SK-N-SH (cell line): ENCODE data around the gene PSME1. TPM values are rescaled to one million over a fixed set of nuclear protein-coding genes. Genes with fewer than 3 reads are reported as not detected.

Experiments used
- CTCF ChIA-PET: fragments of 300-600, 350-600 bp; formaldehyde crosslinking; extraction: SDS; loops from one replicate; lab custom pipeline; 2021; lab: Yijun Ruan, JAX
- POLR2A ChIA-PET: fragments of 350-600 bp; sonication (Branson Sonifier 250); formaldehyde crosslinking; extraction: SDS; loops from one replicate; lab custom pipeline; 2020; ENCODE audit warnings: antibody characterized with exemption, inconsistent platforms; lab: Yijun Ruan, JAX
- DNase-seq: peaks from one replicate; pipeline ENCODE4 v3.0.0; 2012
- H2AFZ ChIP-seq: fragments of 200-600 bp; sonication (generic); 2 replicates; pipeline ENCODE4 v1.8.1; 2016; ENCODE audit warnings: antibody characterized with exemption, mild to moderate bottlenecking, low read depth
- H3F3A ChIP-seq: fragments of 200-600 bp; sonication (generic); replicated peaks from 2 replicates; pipeline ENCODE3; 2016; ENCODE audit warnings: antibody characterized with exemption, mild to moderate bottlenecking; ENCODE audit not compliant: insufficient read depth
- H3K27ac ChIP-seq, 2 experiments: fragments of 200-500 bp in 1 of 2; fragments of 200-600 bp in 1 of 2; sonication (Bioruptor generic) in 1 of 2; sonication (generic), shearing (Covaris generic) in 1 of 2; 2 replicates each; pipeline versions ENCODE4 v1.5.1 to v1.6.1; 2014 to 2016; ENCODE audit warnings: low read depth in 2 of 2, inconsistent platforms in 1 of 2, low read length in 1 of 2, mild to moderate bottlenecking in 1 of 2, mixed read lengths in 1 of 2
- H3K27me3 ChIP-seq: fragments of 200-600 bp; sonication (generic), shearing (Covaris generic); 2 replicates; pipeline ENCODE4 v1.6.1; 2016; ENCODE audit warnings: mixed run types; ENCODE audit not compliant: insufficient read depth
- H3K36me3 ChIP-seq, 2 experiments: fragments of 200-500 bp in 1 of 2; fragments of 200-600 bp in 1 of 2; sonication (Bioruptor generic) in 1 of 2; sonication (generic) in 1 of 2; replicated peaks in 1 of 2; 2 replicates each; pipeline versions ENCODE3 to v1.5.1; 2014 to 2016; ENCODE audit warnings: low read length in 1 of 2, mild to moderate bottlenecking in 1 of 2; ENCODE audit not compliant: insufficient read depth in 2 of 2, control insufficient read depth in 1 of 2
- H3K4me1 ChIP-seq, 2 experiments: fragments of 200-500 bp in 1 of 2; fragments of 200-600 bp in 1 of 2; sonication (Bioruptor generic) in 1 of 2; sonication (generic), shearing (Covaris generic) in 1 of 2; 2 replicates each; pipeline versions ENCODE4 v1.5.1 to v1.6.1; 2014 to 2016; ENCODE audit warnings: low read depth in 1 of 2, low read length in 1 of 2, mixed run types in 1 of 2; ENCODE audit not compliant: insufficient read depth in 2 of 2, control insufficient read depth in 1 of 2
- H3K4me2 ChIP-seq: fragments of 200-600 bp; sonication (generic), shearing (Covaris generic); 2 replicates; pipeline ENCODE4 v1.6.1; 2017; ENCODE audit warnings: mixed run types
- H3K4me3 ChIP-seq, 2 experiments: fragments of 200-500 bp in 1 of 2; fragments of 200-600 bp in 1 of 2; sonication (Bioruptor generic) in 1 of 2; sonication (generic), shearing (Covaris generic) in 1 of 2; 2 replicates each; pipeline versions ENCODE4 v1.5.1 to v1.8.1; 2014 to 2016; ENCODE audit warnings: low read depth in 2 of 2, inconsistent platforms in 1 of 2, low read length in 1 of 2, mild to moderate bottlenecking in 1 of 2, mixed read lengths in 1 of 2, moderate library complexity in 1 of 2
- H3K79me2 ChIP-seq: fragments of 200-600 bp; sonication (generic); 2 replicates; pipeline ENCODE4 v1.8.1; 2017; ENCODE audit warnings: mild to moderate bottlenecking; ENCODE audit not compliant: insufficient read depth
- H3K9ac ChIP-seq: fragments of 200-600 bp; sonication (generic); 2 replicates; pipeline ENCODE4 v1.6.1; 2017; ENCODE audit warnings: mixed run types
- H3K9me2 ChIP-seq: fragments of 200-600 bp; sonication (generic); 2 replicates; pipeline ENCODE4 v1.6.1; 2017; ENCODE audit warnings: mixed run types
- H3K9me3 ChIP-seq: fragments of 200-600 bp; sonication (generic); 2 replicates; pipeline ENCODE4 v1.6.1; 2017; ENCODE audit warnings: mixed run types, mild to moderate bottlenecking, moderate library complexity
- H4K20me1 ChIP-seq: fragments of 200-600 bp; sonication (generic); 2 replicates; pipeline ENCODE4 v1.6.1; 2017; ENCODE audit warnings: mild to moderate bottlenecking, mixed run types; ENCODE audit not compliant: insufficient read depth
- CHD2 ChIP-seq: fragments of 150-350 bp; IDR thresholded peaks from 2 replicates; pipeline ENCODE4 v1.6.1; 2018; ENCODE audit warnings: low read length; ENCODE audit not compliant: partially characterized antibody
- CTCF ChIP-seq: fragments of 200-600 bp; sonication (generic); IDR thresholded peaks from 2 replicates; pipeline ENCODE4 v1.6.1; 2017; ENCODE audit warnings: antibody characterized with exemption, mild to moderate bottlenecking, moderate library complexity
- ELF1 ChIP-seq: IDR thresholded peaks from 2 replicates; pipeline ENCODE4 v1.4.0; 2012
- FOSL2 ChIP-seq: IDR thresholded peaks from 2 replicates; pipeline ENCODE4 v1.4.0; 2012; ENCODE audit warnings: low read depth, mild to moderate bottlenecking, moderate library complexity, borderline replicate concordance
- FOXM1 ChIP-seq: IDR thresholded peaks from 2 replicates; pipeline ENCODE4 v1.4.0; 2012; ENCODE audit warnings: low read depth, mild to moderate bottlenecking
- GABPA ChIP-seq: IDR thresholded peaks from 2 replicates; pipeline ENCODE4 v1.4.0; 2012; ENCODE audit warnings: low read depth, mild to moderate bottlenecking
- MAX ChIP-seq: IDR thresholded peaks from 2 replicates; pipeline ENCODE4 v1.4.0; 2012; ENCODE audit warnings: low read depth
- MEF2A ChIP-seq: IDR thresholded peaks from 2 replicates; pipeline ENCODE4 v1.4.0; 2012; ENCODE audit warnings: low read depth, borderline replicate concordance
- MXI1 ChIP-seq: IDR thresholded peaks from 2 replicates; pipeline ENCODE4 v1.6.1; 2012; ENCODE audit warnings: mild to moderate bottlenecking, low read depth, low read length, improper control_type of control experiment
- PBX3 ChIP-seq: IDR thresholded peaks from 2 replicates; pipeline ENCODE4; 2012
- SMC3 ChIP-seq: IDR thresholded peaks from 2 replicates; pipeline ENCODE4 v1.6.1; 2012; ENCODE audit warnings: low read depth, low read length, improper control_type of control experiment
- TAF1 ChIP-seq: IDR thresholded peaks from 2 replicates; pipeline ENCODE4 v1.6.1; 2012; ENCODE audit warnings: low read depth, mild to moderate bottlenecking, low read length, moderate library complexity, borderline replicate concordance
- TCF12 ChIP-seq: IDR thresholded peaks from 2 replicates; pipeline ENCODE4 v1.4.0; 2012
- WGBS: methylation state at CpG from one replicate; pipeline ENCODE4 v1.1.6; 2017; ENCODE audit warnings: low lambda C conversion rate; 5-methylcytosine and 5-hydroxymethylcytosine counted together
- polyA plus RNA-seq, 3 experiments: library from polyadenylated mRNA; depleted of rRNA; stranded (reverse); fragments of >200 nt; gene quantifications; 2 replicates each; pipeline ENCODE4 v1.2.3, GENCODE V29; 2012

PSME1 gene
- polyA plus RNA-seq, 1 of the 3 experiments (the other 2 are of a cell fraction), result 287 TPM

- CTCF ChIA-PET, result interaction anchor here (9.9 to 25.4 kb wide), 2 partner anchors 12 to 41 kb away, joined by 219 to 1159 read pairs; partner anchors contain the start of genes CARMIL3, CPNE6 and PCK2
- no peak overlapping the region for H3K4me3 ChIP-seq
- no peaks in the 10 kb centered on the region for H3K9me3 ChIP-seq
- TF ChIP-seq MEF2A (no peak), CTCF (no peak), FOSL2 (no peak), CHD2 (no peak), TCF12 (no peak), ELF1 (no peak), FOXM1 (no peak), MXI1 (no peak), SMC3 (no peak), MAX (no peak), TAF1 (no peak), PBX3 (no peak)
- H4K20me1 ChIP-seq, result no peaks in the 10 kb centered on the region
- H3K4me1 ChIP-seq, result no peaks in the 10 kb centered on the region; a peak in 1 of 4 replicates
- no peaks in the 10 kb centered on the region for H3K9me2 ChIP-seq
- 85% methylated on average over 4 of the region's 4 CpGs for WGBS
- no peak overlapping the region for H3K4me2 ChIP-seq
- no peaks in the 10 kb centered on the region for H3K27me3 ChIP-seq
- H3K36me3 ChIP-seq, result peaks cover 0 to 11% of the 10 kb centered on the region in 2 experiments
- POLR2A ChIA-PET, result interaction anchor here (0.7 to 1.7 kb wide), 4 partner anchors 10 to 44 kb away, joined by 3 to 5 read pairs (median 4); no protein-coding TSS in a partner anchor
- peaks cover 4% of the 10 kb centered on the region for H3F3A ChIP-seq
- H3K79me2 ChIP-seq, result no peaks in the 10 kb centered on the region
- no peak overlapping the region for H3K9ac ChIP-seq
- DNase-seq, result no peak
- no peak overlapping the region for H2AFZ ChIP-seq
- H3K27ac ChIP-seq, result no peak overlapping the region
Measured at GRCh38 chr14:24106672-24107271, 29.2 kb upstream of the PSME1 start.

GRCh38 chr14:24108336-24108874 lies 27.6 kb upstream of the PSME1 start:
- Histone ChIP-seq H3K4me1 (peaks cover 0 to 2% of the 10 kb centered on the region in 2 experiments; a peak in 1 of 4 replicates), H3K9me2 (no peaks in the 10 kb centered on the region), H3K36me3 (peaks cover 0 to 4% of the 10 kb centered on the region in 2 experiments), H3K9me3 (no peaks in the 10 kb centered on the region), H4K20me1 (no peaks in the 10 kb centered on the region), H3K27ac (no peak overlapping the region), H3K79me2 (no peaks in the 10 kb centered on the region), H3K27me3 (no peaks in the 10 kb centered on the region), H3K4me3 (peak overlapping the region in 1 of 2 experiments; percentile 24; a peak in 1 of 4 replicates), H2AFZ (0 out of 2 replicates have a peak overlapping the region, but pooled peaks have one; percentile 4), H3K9ac (no peak overlapping the region), H3F3A (peaks cover 6% of the 10 kb centered on the region), H3K4me2 (no peak overlapping the region)
- ChIA-PET CTCF (interaction anchor here (0.6 to 25.4 kb wide), 29 partner anchors 9 to 127 kb away, joined by 3 to 1159 read pairs (median 5); partner anchors contain the start of genes CARMIL3, CPNE6, EMC9 and IRF9), POLR2A (interaction anchor here (0.5 to 2.2 kb wide), 8 partner anchors 8 to 123 kb away, joined by 3 to 12 read pairs (median 5); partner anchors contain the start of genes CARMIL3, PCK2 and PSME1)
- no peak for DNase-seq
- WGBS, result 42% methylated on average over 5 of the region's 5 CpGs
- TF ChIP-seq GABPA (no peak), MAX (no peak)
